Measurements from ENCODE around the gene TNK1. TPM values are rescaled to one million over a fixed set of nuclear protein-coding genes. Genes with fewer than 3 reads are reported as not detected.

Gene TNK1
- total RNA-seq, 1 donor from 2014 or later = 0.21 TPM

- no peaks in the 10 kb centered on the region for H3K36me3 Mint-ChIP-seq (ENCODE audit: low read depth)
- peaks cover 4% of the 10 kb centered on the region for H3K4me1 Mint-ChIP-seq
- no peak for DNase-seq (ENCODE audit: low read depth, low spot score)
- no peak overlapping the region for H3K27ac Mint-ChIP-seq (ENCODE audit: unreplicated experiment)
- H3K27me3 Mint-ChIP-seq (ENCODE audit: low read depth) = peaks cover 18% of the 10 kb centered on the region
- H3K9me3 Mint-ChIP-seq = no peaks in the 10 kb centered on the region
- H3K4me3 Mint-ChIP-seq = no peak overlapping the region
- TF ChIP-seq CTCF (conservative IDR thresholded peaks at IDR 0.05) = no peak
These were observed 11.1 kb upstream of the TNK1 start for GRCh38 chr17:7369825-7370224.

- no peak overlapping the region for H3K4me3 Mint-ChIP-seq
- H3K27me3 Mint-ChIP-seq (ENCODE audit: low read depth) = peaks cover 18% of the 10 kb centered on the region
- no peaks in the 10 kb centered on the region for H3K36me3 Mint-ChIP-seq (ENCODE audit: low read depth)
These were observed 10.0 kb upstream of the TNK1 start for GRCh38 chr17:7370853-7371252.

GRCh38 chr17:7374353-7374752 is 6.5 kb upstream of the TNK1 start:
- H3K9me3 Mint-ChIP-seq = peaks cover 4% of the 10 kb centered on the region
- no peak overlapping the region for H3K27ac Mint-ChIP-seq (ENCODE audit: unreplicated experiment)
- no peak for DNase-seq (ENCODE audit: low read depth, low spot score)
- peaks cover 4% of the 10 kb centered on the region for H3K36me3 Mint-ChIP-seq (ENCODE audit: low read depth)
- H3K4me1 Mint-ChIP-seq = no peaks in the 10 kb centered on the region
- H3K4me3 Mint-ChIP-seq = no peak overlapping the region
- TF ChIP-seq CTCF (conservative IDR thresholded peaks at IDR 0.05) = no peak
- H3K27me3 Mint-ChIP-seq (ENCODE audit: low read depth) = peaks cover 36% of the 10 kb centered on the region

More at GRCh38 chr17:7370853-7371252, 10.0 kb upstream of the TNK1 start:
- DNase-seq (ENCODE audit: low read depth, low spot score) = no peak
- Mint-ChIP-seq H3K27ac (ENCODE audit: unreplicated experiment) (no peak overlapping the region), H3K9me3 (no peaks in the 10 kb centered on the region), H3K4me1 (peaks cover 4% of the 10 kb centered on the region)
- no peak for TF ChIP-seq CTCF (conservative IDR thresholded peaks at IDR 0.05)

- H3K4me1 Mint-ChIP-seq = peaks cover 11% of the 10 kb centered on the region
- H3K36me3 Mint-ChIP-seq (ENCODE audit: low read depth) = peaks cover 5% of the 10 kb centered on the region
- no peak overlapping the region for H3K4me3 Mint-ChIP-seq
- no peak overlapping the region for H3K27ac Mint-ChIP-seq (ENCODE audit: unreplicated experiment)
- H3K27me3 Mint-ChIP-seq (ENCODE audit: low read depth) = peaks cover 69% of the 10 kb centered on the region
- peaks cover 6% of the 10 kb centered on the region for H3K9me3 Mint-ChIP-seq
- TF ChIP-seq CTCF (conservative IDR thresholded peaks at IDR 0.05) = no peak
- DNase-seq (ENCODE audit: low read depth, low spot score) = no peak
These were observed 1.8 kb upstream of the TNK1 start for GRCh38 chr17:7379134-7379533.

GRCh38 chr17:7380321-7380720 is 568 bp upstream of the TNK1 start:
- Mint-ChIP-seq H3K4me1 (peaks cover 11% of the 10 kb centered on the region), H3K9me3 (peaks cover 6% of the 10 kb centered on the region), H3K27me3 (ENCODE audit: low read depth) (peaks cover 76% of the 10 kb centered on the region), H3K4me3 (peak overlapping the region; percentile 73), H3K27ac (ENCODE audit: unreplicated experiment) (no peak overlapping the region), H3K36me3 (ENCODE audit: low read depth) (peaks cover 5% of the 10 kb centered on the region)
- no peak for TF ChIP-seq CTCF (conservative IDR thresholded peaks at IDR 0.05)
- no peak for DNase-seq (ENCODE audit: low read depth, low spot score)

GRCh38 chr17:7382901-7383300 is 2.0 kb downstream of the TNK1 start:
- no peak for TF ChIP-seq CTCF (conservative IDR thresholded peaks at IDR 0.05)
- Mint-ChIP-seq H3K4me3 (peak overlapping the region; percentile 41), H3K36me3 (ENCODE audit: low read depth) (peaks cover 5% of the 10 kb centered on the region), H3K27ac (ENCODE audit: unreplicated experiment) (no peak overlapping the region), H3K9me3 (peaks cover 6% of the 10 kb centered on the region), H3K4me1 (peaks cover 11% of the 10 kb centered on the region), H3K27me3 (ENCODE audit: low read depth) (peaks cover 66% of the 10 kb centered on the region)
- DNase-seq (ENCODE audit: low read depth, low spot score) = no peak

Measured in neural crest cell (in vitro differentiated cells).